ENCODE results near the gene SH3PXD2A.

Gene SH3PXD2A, protein sequence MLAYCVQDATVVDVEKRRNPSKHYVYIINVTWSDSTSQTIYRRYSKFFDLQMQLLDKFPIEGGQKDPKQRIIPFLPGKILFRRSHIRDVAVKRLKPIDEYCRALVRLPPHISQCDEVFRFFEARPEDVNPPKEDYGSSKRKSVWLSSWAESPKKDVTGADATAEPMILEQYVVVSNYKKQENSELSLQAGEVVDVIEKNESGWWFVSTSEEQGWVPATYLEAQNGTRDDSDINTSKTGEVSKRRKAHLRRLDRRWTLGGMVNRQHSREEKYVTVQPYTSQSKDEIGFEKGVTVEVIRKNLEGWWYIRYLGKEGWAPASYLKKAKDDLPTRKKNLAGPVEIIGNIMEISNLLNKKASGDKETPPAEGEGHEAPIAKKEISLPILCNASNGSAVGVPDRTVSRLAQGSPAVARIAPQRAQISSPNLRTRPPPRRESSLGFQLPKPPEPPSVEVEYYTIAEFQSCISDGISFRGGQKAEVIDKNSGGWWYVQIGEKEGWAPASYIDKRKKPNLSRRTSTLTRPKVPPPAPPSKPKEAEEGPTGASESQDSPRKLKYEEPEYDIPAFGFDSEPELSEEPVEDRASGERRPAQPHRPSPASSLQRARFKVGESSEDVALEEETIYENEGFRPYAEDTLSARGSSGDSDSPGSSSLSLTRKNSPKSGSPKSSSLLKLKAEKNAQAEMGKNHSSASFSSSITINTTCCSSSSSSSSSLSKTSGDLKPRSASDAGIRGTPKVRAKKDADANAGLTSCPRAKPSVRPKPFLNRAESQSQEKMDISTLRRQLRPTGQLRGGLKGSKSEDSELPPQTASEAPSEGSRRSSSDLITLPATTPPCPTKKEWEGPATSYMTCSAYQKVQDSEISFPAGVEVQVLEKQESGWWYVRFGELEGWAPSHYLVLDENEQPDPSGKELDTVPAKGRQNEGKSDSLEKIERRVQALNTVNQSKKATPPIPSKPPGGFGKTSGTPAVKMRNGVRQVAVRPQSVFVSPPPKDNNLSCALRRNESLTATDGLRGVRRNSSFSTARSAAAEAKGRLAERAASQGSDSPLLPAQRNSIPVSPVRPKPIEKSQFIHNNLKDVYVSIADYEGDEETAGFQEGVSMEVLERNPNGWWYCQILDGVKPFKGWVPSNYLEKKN

DNA sequence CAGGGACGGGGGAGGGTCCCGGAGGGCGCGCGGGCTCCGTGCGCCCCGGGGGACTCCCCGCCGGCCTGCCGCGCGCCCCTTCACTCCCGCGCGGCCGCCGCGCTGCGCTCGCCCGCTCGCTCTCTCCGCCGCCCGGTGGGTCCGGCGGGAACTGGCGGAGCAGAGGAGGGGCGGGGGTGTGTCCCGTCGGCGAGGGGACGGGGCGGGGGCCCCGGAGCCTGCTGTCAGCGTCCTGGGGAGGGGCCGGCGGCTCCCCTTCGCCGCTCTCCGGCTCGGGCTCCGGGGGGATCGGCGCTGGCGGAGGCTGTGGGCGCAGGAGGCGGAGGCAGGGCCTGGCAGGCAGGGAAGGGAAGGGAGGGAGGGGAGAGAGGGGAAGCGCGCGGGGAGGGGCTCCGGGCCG lies at the start of gene SH3PXD2A:
Gene SH3PXD2A (minus strand): TSS at position 153 of the 400 bp plus-strand sequence. CDS start 310 bp downstream, outside the sequence.
- no peak for DNase-seq

DNA sequence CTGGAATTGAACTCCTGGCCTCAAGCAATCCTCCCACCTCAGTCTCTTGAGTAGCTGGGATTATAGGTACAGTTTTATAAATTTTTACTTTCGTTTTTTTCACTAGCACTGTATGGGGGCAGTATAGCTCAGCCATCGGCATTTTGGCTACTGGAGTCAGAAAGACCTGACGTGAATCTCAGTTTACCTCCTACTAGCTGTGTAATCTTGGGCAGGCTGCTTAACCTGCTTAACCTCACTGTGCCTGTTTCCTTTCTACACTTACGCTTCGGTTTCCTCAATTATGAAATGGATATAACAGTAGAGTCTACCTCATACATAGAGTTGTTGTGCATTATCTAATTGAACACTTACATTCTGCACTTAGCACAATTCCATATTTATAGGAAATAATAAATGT lies 45.9 kb upstream of the SH3PXD2A start:
- DNase-seq = no peak

DNA sequence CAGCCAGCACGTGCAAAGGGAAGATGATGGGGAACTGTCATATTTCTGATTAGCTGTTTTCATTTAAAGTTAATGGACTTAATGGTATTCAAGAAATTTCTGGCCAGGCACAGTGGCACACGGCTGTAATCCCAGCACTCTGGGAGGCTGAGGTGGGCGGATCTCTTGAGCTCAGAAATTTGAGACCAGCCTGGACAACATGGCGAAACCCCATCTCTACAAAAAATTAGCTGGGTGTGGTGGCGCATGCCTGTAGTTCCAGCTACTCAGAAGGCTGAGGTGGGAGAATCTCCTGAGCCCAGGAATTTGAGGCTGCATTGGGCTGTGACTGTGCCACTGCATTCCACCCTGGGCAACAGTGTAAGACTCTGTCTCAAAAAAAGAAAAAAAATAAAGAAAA lies 43.9 kb upstream of the SH3PXD2A start:
- DNase-seq = no peak

DNA sequence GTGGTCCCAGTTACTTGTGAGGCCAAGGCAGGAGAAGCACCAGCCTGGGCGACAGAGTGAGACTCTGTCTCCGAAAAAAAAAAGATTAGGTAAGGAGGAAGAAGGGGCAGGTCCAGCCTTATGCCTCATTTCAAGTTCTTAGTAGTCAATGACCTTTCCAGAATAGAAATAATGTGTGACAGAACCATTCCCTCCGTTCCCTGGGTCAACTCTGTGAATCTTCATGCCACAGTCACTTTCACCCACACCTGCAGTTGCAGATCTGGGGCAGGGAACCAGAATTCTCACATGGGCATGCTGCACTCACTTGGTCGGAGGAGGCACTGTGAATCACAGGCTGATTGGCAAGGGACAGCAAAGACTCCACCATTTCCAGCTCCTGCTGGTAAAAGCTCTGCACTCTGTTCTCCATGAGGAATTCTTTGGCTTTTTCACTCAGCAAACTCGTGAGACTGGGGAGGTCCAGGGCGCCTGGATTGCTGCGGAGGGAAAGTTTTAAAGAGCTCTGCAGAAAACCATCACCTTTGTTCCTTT lies 41.9 kb upstream of the SH3PXD2A start:
- DNase-seq = no peak

DNA sequence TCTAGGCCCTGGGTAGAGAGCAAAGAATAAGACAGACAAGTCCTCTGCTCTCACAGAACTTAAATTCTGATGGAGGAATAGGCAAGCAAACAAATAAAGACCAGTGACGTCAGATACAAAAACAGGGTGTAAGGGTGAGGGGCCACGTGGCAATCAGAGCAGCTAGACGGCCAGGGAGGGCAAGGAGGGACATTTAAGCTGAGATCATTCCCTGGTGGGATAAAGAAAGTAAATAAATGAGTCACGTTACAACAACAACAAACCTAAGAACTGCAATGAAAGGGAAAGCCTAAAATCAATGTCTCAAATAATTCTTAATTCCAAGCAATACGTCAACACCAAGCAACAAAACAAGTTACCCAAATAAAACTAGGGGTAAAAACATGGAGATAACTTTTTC lies 40.8 kb upstream of the SH3PXD2A start:
- no peak for DNase-seq

DNA sequence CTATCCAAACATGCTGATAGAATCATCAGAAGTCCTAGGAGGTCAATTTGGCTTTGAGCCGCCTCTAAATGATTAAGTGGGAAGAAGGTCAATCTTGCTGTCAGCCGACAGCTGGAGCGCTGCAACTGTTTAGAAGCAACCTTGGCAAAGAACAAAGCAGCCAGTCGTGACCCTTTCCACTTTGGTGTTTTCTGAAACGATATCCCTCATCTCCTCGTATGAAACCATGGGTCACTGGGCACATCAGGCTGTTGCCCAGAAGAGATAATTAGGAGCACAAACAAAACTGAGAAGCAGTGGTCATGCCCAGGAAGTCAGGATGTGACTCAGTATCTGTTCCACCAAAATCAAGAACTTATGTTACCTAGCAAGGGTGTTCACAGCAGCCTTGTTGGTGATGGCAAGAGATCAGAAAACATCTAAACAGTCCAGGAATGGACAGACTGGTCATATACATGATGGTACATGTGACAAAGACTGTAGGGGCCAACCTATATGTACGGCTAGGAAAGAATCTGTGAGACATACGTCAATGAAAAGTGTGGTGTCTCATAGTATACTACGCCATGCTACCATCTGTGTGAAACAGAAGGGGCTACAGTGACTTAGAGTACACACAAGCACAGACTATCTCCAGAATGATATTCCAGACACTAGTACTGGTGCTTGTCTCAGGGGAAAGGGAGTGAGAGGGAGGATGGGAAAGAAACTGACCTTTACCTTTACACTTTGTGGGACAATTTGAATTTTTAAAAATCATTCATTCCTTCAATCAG lies 40.2 kb upstream of the SH3PXD2A start:
- DNase-seq = no peak

DNA sequence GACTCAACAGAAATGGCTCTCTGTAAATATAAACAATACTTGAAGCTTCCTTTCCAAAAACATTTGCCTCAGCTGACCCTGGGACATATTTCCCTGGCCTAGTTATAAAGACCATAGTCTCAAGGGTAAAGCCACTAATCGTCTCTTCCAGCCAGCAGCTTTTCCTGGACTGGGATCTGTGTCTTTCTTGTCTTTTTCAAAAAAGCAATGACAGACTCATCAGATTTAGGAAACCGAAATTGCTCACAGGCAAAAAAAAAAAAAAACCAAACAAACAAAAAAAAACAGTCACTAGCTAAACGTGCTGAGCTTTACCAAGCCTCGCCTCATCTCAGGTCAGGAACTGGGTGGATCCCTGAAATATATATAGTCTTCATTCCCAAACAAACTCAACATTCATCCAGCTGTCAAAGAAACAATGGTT lies 39.1 kb upstream of the SH3PXD2A start:
- no peak for DNase-seq

DNA sequence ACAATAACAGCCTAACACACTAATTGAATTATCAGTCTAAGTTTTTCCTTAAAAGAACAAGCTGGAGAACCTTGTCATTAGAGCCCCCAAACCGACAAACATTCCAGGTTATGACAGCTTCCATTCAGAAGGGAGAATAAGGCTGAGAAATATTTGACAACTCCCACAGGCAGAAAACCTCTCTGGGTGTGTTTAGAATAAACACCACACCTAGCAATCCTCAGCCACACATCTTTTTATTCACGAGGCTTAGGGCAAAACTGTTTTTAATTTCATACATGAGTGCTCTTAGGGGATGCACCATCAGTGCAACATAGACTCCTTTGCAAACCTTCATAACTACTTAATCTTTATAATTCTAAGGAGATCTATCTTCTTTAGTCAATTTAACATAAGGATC lies 38.4 kb upstream of the SH3PXD2A start:
- no peak for DNase-seq

DNA sequence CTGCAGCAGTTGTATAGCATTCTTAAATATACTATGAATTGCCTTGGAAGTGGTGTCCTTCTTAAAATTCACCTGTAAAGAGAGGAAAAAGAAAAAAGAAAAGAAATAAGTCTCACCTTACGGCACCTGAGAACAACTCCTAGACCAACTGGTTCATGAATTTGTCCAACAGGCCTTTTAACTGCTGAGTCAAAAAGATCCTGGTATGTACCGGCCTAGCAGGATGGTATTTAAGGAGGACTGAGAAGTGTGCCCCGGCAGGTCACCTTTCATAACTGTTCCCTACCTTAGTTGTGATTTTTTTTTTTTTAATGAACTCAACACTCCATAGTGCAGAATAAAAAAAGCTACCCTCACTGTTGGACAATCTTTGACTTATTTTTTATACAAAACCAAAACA lies 36.8 kb upstream of the SH3PXD2A start:
- DNase-seq = no peak

DNA sequence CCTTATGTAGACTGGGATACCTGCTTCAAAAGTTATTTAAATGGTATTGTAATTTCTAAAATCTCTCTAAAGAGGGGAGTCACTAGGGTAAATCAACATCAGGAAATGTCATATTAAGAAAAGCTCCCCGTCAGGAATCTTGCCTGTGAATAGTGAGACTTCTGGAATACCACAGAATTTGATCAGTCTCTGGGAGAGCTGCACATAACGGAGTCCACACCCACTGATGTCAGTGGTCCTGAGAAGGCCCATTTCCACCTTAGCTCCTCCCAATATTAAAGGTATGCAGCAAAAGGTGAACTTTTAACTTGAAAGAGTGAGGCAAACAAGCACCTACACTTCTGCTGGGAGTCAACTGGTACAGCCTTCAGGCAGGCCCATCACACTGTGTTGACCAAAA lies 35.3 kb upstream of the SH3PXD2A start:
- no peak for DNase-seq

DNA sequence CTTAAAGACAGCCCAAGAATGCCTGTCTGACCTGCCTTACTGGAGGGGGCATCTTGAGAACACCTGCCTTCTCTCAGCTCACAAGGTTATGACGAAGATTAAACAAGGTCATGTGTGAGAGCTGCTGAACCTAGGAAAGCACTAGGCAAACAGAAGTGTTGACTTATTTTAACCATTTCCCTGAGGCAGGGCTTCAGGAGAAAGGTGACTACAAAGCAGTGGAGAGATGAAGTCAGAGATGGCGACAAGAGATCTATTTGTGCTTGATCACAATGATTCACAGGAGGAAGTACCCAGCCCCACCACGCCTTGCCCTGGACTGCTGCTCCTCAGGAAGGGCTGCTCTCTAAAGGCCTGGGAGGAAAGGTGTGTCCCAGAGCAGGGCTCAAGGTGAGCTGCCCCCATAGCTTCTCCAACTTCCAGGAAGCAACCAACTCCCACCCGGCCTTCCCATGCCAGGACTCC lies 34.9 kb upstream of the SH3PXD2A start:
- DNase-seq = no peak

DNA sequence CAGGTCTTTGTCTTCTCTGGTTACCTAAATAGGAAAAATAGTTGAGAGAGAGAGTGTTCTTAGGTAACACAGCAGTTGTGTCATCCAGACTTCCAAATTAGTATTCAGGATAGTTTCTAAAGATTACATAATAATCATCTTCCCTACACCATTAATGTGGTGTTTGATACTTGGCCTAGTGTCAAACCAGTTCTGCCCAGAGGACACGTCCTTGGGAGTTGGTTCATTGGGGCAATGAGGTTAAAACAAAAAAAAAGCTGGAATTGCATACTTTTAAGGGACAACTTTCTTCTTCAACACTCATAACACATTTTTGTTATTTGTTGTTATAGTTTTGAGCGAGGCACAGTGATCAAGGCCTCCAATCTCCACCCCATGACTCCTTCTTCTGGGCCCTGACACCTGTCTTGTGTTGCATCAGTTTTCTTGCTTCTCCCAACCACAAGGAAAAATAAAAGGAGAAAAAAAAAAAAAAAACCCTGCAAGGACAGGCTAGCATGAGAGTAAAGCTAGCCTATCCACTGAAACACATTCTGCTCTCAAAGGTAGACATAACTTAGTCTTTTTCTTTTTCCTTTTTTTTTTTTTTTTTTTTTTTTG lies 33.8 kb upstream of the SH3PXD2A start:
- DNase-seq = no peak

DNA sequence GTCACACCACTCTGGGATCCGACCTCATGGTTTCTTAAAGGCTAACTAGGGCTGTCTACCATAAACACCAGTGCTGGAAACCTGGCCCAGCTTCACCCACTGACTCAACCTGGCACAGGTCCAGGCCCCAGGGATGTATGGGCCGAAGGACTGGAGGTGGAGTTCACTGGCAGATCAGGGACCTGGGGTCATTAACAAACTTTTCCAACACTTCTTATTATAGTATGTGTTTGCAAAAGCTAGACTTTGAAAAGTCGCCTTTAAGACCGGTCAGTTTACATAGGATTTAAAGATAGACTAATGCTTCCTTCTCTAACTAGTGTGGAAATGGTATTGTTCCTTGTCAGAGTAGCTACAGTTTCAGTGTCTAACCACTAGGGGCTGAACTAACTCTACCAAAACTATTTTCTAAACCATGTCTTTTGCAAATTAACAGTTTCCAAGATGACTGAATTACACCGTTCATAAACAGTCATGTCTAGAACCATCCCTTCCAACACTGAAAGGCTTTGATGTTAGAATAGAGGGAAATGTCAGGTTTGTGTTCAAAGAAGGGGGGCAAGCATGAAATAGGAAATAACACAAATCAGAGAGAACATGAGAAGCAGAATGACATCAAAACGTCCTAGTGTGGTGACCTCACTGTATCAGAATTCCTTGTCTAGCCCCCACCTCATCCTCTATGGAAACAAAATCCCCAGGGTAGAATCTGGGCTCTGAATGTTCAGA lies 32.9 kb upstream of the SH3PXD2A start:
- DNase-seq = no peak

DNA sequence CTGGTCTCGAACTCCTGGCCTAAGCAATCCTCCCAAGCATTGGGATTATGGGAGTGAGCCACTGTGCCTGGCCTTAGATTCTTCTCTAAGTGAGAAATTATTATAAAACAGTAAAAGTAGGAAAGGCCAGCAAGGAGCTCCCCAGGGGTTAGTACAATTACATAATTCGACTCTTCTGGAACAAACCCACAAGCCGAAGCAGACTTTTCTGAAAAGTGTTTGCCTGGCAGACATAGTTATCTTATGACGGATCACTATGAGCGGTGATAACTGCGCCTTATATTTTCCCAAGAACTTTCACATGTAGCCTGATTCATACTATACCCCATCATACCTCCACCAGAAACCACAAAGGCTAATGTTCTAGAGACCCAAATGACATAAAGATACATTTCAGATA lies 30.2 kb upstream of the SH3PXD2A start:
- DNase-seq = no peak

DNA sequence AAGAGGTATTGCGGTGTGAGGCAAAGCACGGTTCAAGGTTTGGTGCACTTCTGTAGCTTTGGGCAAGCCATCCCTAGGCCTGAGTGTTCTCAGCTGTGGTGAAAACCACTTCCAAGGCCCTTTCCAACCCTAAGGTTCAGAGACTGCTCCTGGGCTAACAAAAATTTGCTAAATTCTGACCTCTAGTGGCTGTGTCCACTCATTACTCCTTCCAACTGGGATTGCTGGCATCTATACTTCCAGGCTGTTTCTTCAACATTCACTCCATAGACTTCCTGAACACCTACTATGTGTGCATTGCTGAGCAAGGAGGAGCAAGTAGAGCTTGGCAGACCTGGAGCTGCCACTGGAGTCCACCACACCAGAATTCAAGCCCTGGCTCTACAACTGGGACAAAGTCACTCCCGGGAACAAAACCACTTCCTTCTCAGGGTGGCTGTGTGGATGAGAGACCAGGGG lies 29.3 kb upstream of the SH3PXD2A start:
- DNase-seq = no peak

DNA sequence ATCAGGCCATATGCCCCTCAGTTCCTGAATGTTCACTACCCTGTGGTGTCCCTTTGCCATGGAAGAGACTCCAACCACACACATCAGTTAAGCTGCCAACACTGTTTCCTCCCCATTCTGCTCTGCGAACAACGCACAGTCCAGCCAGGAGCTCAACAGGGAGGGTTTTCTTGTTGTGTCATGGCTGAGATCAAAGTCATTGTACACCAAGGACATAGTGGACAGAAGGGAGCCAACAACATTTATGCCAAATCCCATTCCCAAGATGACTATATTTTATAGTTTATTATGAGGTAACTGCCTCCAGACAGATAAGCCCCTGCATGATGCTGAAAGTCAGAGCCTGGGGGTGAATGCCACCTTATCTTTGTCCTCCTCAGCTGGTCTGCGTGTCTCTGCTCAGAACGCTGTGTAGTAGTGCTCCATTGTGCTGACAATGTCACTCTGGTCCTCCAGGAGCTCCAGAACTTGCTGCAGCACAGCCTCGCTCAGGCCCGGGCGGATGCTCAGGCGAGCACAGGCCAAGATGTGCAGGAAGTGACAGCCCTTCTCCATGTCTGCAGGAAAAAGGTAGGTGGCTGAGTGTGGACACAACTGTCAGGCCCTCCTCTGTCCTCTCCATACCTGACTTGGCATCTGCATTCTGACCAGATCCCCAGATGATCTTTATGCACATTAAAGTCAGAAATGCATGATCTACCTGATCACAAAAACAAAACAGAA lies 27.1 kb upstream of the SH3PXD2A start:
- DNase-seq = no peak

DNA sequence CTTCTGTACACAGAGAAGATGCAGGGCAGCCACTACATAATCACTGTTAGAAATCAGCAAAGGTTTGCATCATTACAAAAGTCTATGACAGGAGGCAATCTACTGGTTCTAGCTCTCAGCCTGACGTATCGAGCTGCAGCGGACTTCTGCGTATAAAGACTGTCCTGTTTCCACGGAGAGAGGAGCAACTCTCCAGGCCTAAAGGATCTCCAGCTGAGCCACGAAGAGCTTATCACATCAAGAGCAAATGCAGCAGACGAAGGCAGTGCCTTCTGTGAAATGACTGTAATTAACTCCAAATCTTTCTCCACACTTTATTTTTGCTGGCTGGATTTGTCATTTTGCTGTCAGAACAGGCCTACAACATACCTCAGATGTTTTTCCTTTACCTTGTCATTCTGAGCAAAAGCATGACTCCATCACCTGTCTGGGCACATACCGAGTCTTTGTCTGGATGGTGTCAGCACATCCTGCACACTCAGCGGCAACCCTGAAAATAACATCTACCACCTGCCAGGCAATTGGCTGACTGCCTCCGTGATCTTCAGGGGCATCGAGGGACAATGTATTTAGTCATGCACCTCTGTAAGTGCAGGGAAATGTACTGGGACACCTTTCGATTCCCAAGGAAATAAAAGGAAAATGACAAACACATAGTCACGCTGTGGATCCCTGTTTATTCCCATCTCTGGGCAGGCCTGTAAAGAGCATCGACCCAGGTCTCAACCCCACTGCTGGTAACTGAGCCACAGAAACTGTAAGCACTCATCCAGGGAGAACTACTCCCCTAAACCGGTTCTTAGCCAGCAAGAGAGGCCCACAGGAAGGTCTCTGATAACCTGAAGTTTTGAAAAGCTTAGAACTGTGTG lies 26.3 kb upstream of the SH3PXD2A start:
- DNase-seq = no peak

DNA sequence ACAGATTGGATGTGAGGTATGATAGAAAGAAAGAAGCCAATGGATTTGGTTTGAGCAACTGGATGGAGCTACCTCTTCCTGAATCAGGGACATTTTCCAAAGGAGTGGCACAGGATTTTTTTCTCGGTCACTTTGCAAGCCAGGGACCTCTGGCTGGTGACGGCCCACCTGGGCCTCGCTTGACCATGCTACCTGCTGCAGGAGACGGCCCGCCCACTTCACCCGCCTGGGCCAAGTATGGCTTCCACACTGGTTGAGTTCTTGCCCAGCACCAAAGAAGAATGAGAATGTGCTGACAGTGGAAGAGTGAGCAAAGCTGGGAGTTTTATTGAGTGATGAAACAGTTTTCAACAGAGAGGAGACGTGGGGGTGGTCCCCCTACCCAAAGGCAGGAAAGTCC lies 24.5 kb upstream of the SH3PXD2A start:
- no peak for DNase-seq

DNA sequence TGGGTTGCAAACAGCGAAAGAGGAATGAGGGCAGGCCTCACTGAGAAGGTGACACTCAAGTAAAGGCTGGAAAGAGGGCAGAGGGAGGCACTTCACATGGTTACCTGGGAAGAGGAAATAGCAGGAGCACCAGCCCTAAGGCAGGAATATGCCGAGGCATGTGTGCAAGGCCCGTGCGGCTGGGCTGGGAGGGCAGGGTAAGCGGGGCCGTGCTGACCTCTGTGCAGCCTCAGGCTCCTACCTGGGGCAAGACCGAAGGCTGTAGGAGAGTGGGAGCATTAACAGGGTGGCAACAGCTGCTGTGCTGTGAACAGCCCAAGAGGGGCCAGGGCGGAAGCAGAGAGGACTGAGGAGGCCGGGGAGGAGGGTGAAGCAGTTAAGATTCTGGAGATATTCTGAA lies 24.0 kb upstream of the SH3PXD2A start:
- DNase-seq = no peak
